Endothelial cell of umbilical vein (primary cell): ENCODE data around the gene KCNC4.

ENCODE experiments used
- CTCF ChIP-seq, 2 donors: IDR thresholded peaks; 1 replicate in 1 of 2; 2 replicates in 1 of 2; pipeline ENCODE4 v1.5.1; 2011; ENCODE audit warnings: low read length in 2 of 2, mild to moderate bottlenecking in 2 of 2, moderate library complexity in 2 of 2, control low read depth in 1 of 2, inconsistent platforms in 1 of 2, low read depth in 1 of 2; ENCODE audit not compliant: insufficient read depth in 1 of 2; ENCODE audit errors: extremely low read depth in 1 of 2
- EZH2 ChIP-seq: IDR thresholded peaks from 2 replicates; pipeline ENCODE4 v1.6.1; 2012; ENCODE audit warnings: borderline replicate concordance, low read depth, mild to moderate bottlenecking, moderate library complexity, low read length, inconsistent platforms; ENCODE audit not compliant: severe bottlenecking
- POLR2AphosphoS5 ChIP-seq: IDR thresholded peaks from 2 replicates; pipeline ENCODE4 v1.6.1; 2012; ENCODE audit warnings: low read depth, mild to moderate bottlenecking, control low read depth, low read length, moderate library complexity; ENCODE audit not compliant: insufficient read depth

GRCh38 chr1:110230381-110231199 is 20.5 kb downstream of the KCNC4 start:
- TF ChIP-seq CTCF (IDR thresholded peaks at IDR 0.05; ENCODE audit: extremely low read depth in 1 of 2, insufficient read depth in 1 of 2, low read depth in 1 of 2, low read length in 2 of 2) (no peak), EZH2 (no peak), POLR2AphosphoS5 (no peak)
